T47D (cell line): ENCODE results near the gene RFX7.

Experiments used
- DNase-seq, 2 experiments: peaks; one replicate each; pipeline versions ENCODE4 v3.0.0 to v3.0.0-alpha.2; 2011 to 2012; ENCODE audit warnings: low read depth in 1 of 2, low spot score in 1 of 2
- JUND ChIP-seq: IDR thresholded peaks from 2 replicates; pipeline ENCODE4 v1.6.1; 2012; ENCODE audit warnings: low read depth
- in situ Hi-C: cut with HindIII; loops from 2 replicates; pipeline ENCODE4 v1.10.0; 2016; ENCODE audit warnings: low sequenced_read_pairs, low pct_unique_long_range_greater_than_20kb

The RFX7 gene

DNA sequence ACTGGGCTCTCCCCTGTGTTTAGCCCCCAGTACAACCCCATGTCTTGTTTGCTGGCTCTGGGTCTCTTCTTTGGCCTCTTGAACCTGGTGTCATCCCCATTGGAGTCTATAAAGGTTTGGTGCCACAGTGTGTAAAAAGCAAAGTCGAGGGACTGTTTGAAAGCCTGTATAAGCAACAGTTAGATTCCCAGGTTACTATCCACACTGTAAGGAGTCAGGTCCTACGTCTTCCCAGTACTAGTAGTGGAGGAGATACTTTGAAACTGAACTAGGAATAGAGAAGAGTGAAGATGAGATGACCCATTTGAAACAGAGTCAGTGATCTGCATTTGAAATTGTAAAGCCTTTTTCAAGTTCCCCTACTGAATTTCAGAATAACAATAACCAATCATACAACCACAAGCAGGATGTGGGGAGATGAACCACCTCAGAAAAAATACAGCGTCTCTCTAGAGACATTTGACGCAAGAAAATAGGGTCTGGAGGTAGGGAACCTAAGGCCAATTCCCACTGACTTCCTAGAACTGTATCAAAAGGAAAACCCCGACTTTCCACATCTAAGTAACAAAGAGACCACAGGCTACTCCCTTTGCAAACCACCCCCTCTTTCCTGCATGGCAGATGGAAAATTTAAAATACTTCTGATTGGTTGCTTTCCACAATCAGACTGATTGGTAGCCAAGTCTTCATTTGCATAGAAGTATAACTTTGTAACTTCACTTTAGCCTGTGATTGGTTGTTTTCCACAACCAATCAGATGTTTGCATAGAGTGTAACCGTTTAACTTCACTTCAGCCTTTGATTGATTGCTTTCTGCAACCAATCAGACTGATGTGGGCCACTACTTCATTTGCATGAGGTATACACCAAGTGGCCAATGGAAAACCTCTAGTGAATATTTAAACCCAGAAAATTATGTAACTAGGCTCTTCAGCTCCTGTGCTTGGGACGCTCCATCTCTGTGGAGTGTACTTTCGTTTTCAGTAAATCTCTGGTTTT, 200.4 kb downstream of the RFX7 start:
- peak in 1 of 2 experiments; percentile 71 for DNase-seq
- TF ChIP-seq JUND: no peak
- in situ Hi-C loops: no loop called here

DNA sequence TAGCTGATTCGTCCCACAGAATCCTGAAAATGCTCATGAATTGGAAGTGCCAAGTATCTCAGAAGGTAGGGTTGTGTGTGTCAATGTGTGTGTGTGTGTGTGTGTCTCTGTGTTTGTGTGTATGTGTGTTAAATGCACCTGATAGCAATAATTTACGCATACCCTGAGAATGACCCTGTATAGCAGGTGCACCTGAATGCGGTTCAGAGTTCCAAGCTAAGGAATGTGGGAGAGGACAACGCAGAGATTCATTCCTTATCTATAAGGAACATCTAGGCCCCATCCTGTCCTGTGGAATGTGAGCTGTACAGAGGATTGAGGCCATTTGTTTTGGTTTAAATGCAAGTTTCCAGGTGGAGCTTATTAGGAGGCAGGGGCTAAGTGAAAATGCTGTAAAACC, 201.2 kb downstream of the RFX7 start:
- DNase-seq: peak in 1 of 2 experiments; percentile 74
- no peak for TF ChIP-seq JUND
- in situ Hi-C loops: no loop called here

DNA sequence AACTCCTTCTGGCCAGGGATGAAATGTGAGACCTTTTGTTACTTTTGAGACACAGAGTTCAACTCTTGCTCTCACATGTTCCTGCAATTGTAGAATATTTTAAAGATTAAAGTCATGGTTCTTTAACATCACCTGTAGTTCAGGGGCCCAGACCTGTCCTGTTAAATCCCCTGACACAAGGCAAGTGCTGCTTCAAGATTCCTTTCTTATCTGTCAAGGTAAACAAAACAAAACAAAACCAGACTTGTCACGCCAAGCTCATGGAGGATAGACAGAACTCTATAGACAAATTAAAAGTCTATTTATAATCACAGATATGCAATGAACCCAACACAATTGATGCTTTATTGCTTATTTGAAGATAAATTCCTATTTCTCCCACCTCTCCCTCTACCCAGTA, 201.6 kb downstream of the RFX7 start:
- DNase-seq: peak in 1 of 2 experiments; percentile 48
- no peak for TF ChIP-seq JUND
- in situ Hi-C loops: no loop called here

DNA sequence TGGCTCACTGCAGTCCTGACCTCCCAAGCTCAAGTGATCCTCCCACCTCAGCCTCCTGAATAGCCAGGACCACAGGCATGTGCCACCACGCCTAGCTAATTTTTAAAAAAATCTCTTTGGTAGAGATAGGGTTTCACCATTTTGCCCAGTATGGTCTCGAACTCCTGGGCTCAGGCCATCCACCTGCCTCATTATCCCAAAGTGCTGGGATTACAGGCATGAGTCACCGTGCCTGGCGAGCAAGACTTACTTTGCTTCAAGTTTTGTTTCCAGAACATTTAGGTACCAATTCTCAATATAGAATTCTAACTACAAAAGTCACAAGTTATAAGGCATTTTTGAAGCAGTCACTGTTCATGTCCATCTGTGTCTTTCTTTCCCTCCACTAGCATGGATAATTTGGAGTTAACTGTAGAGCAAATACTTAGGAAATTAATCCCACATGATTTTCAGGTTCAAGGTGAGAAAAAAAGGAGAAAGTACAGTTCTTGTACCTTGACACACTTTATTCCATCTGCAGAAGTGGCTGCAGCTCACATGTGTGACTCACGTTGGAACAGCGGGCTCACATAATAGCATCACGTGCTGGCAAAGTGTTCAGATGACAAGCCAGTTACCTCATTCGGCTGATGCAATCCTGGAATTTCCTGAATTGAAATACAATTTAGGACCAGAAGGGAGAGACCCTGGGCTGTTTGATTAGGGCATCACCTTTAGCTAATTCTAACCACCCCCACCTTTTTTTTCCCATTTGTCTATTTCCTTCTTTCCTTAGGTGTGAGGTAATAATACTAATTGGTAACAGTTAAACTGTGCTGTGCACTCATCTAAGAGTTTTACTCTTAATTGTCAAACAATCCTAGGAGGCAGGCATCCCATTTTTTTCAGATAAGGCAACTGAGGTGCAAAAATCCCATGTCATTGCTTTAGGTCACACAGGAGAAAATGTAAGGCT, 203.3 kb downstream of the RFX7 start:
- in situ Hi-C loops: no loop called here
- TF ChIP-seq JUND: no peak
- DNase-seq: peak in 1 of 2 experiments; percentile 76

DNA sequence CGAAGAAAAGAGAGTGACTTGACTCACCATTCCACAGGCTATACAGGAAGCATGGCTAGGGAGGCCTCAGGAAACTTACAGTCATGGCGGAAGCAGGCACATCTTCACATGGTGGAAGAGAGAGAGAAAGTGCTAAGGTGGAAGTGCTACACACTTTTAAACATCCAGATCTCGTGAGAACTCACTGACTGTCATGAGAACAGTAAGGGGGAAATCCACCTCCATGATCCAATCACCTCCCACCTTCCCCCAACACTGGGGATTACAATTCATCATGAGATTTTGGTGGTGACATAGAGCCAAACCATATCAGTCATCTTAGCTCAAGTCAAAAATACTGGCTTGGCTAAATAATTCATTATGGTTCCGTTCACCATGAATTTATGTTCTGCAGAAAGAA, 205.0 kb downstream of the RFX7 start:
- DNase-seq: no peak
- in situ Hi-C loops: no loop called here
- TF ChIP-seq JUND: no peak

DNA sequence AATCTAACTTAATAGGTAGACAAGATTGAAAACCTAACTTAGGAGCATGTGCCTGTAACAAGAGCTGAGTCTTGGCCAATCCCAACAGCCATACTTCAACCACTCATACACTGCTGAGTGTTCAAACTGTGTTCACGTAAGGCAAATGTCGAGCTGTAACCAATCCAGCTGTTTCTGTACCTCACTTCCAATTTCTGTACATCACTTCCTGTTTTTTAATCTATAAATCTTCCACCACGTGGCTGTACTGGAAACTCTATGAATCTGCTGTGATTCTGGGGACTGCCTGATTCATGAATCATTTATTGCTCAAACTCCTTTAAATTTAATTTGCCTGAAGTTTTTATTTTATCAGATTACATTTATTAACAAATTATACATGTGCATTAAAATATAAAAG, 205.7 kb downstream of the RFX7 start:
- DNase-seq: no peak
- in situ Hi-C loops: no loop called here
- TF ChIP-seq JUND: no peak
